Activated CD8-positive, alpha-beta memory T cell treated with anti-CD3 and anti-CD28 coated beads for 4 hours (primary cell): ENCODE results near the gene EXO1.
"Not testable (repeated sequence)": the region's sequence is repeated elsewhere in the genome, so short reads cannot be mapped to it uniquely, and the experiment has no call there.

Experiments used
- DNase-seq, 2 donors: peaks; one replicate each; pipeline ENCODE4 v3.0.0-alpha.2; 2020; ENCODE audit warnings: low read depth in 2 of 2

EXO1 gene

GRCh38 chr1:241836941-241837340 is 11.1 kb upstream of the EXO1 start:
- DNase-seq = no peak

GRCh38 chr1:241837416-241837815 is 10.6 kb upstream of the EXO1 start:
- DNase-seq = no peak

GRCh38 chr1:241837901-241838300 is 10.1 kb upstream of the EXO1 start:
- no peak for DNase-seq

GRCh38 chr1:241838897-241839296 is 9.1 kb upstream of the EXO1 start:
- DNase-seq = no peak

GRCh38 chr1:241839369-241839979 is 8.5 kb upstream of the EXO1 start:
- DNase-seq = no peak

GRCh38 chr1:241840164-241840563 is 7.8 kb upstream of the EXO1 start:
- no peak for DNase-seq

- DNase-seq = no peak
Observed at GRCh38 chr1:241841691-241842090, 6.3 kb upstream of the EXO1 start.

- DNase-seq = no peak
Observed at GRCh38 chr1:241842565-241842964, 5.4 kb upstream of the EXO1 start.

GRCh38 chr1:241844593-241844992 is 3.4 kb upstream of the EXO1 start:
- no peak for DNase-seq

- DNase-seq = no peak
Observed at GRCh38 chr1:241846375-241846774, 1.6 kb upstream of the EXO1 start.

GRCh38 chr1:241846862-241847539 is 1.0 kb upstream of the EXO1 start:
- DNase-seq = no peak

GRCh38 chr1:241847540-241847795 is 536 bp upstream of the EXO1 start:
- no peak for DNase-seq

GRCh38 chr1:241848686-241849344 is 811 bp downstream of the EXO1 start:
- DNase-seq = no peak

GRCh38 chr1:241849345-241849695 is 1.3 kb downstream of the EXO1 start:
- DNase-seq = no peak

GRCh38 chr1:241855545-241856140 is 7.6 kb downstream of the EXO1 start:
- DNase-seq = not testable (repeated sequence)

GRCh38 chr1:241857131-241857530 is 9.1 kb downstream of the EXO1 start:
- DNase-seq = no peak

- no peak for DNase-seq
Observed at GRCh38 chr1:241860922-241861321, 12.9 kb downstream of the EXO1 start.

GRCh38 chr1:241869022-241869421 is 21.0 kb downstream of the EXO1 start:
- no peak for DNase-seq

GRCh38 chr1:241870336-241870735 is 22.3 kb downstream of the EXO1 start:
- DNase-seq = no peak

GRCh38 chr1:241870746-241871430 is 22.9 kb downstream of the EXO1 start:
- DNase-seq = no peak

- DNase-seq = no peak
Observed at GRCh38 chr1:241881440-241881839, 33.4 kb downstream of the EXO1 start.

- no peak for DNase-seq
Observed at GRCh38 chr1:241883159-241883558, 35.2 kb downstream of the EXO1 start.

- no peak for DNase-seq
Observed at GRCh38 chr1:241888232-241888631, 40.2 kb downstream of the EXO1 start.
